KG1 (cell line): Measurements from ENCODE around the gene SLC38A10.

Experiments
- DNase-seq: peaks from one replicate; lab custom pipeline; 2025; lab: John Stamatoyannopoulos, UW

SLC38A10 gene

DNA sequence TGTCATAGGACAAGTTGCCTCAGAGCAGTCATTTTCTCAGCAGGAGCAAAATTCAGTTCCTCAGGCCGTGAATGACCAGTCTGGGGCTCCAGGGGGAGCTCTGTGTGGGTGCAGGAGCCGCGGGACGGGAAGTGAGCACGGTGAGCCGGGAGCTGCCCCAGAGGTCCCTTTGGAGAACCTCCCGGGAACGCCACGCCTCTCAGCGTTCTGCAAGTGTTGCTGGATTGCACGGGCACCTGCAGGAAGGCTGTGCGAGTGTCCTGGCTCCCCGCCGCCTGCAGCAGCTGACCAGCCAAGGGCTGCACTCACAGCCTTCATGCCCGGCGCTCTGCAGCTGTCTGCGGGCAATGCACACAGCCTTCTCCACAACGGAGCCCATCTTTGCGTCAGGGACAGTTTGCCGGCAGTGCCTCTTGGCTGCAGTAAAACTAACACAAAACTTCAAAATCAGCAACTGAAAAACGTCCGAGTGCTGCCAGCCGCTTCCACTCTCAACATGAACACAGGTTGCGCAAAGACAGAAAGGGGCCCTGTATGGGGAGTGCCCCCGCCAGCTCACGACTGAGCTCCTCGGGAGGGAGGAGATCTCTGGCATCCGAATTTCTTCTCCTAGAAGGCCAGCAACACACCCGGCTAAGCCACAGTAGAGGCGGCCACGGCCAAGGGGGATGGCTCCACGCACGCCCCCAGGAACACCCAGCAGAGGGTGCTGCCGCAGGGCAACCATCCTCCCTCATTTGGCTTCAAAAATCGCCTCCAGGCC lies 40.0 kb downstream of the SLC38A10 start:
- no peak for DNase-seq

GRCh38 chr17:81253358-81254131 lies 41.6 kb downstream of the SLC38A10 start:
- DNase-seq: no peak

GRCh38 chr17:81252987-81253329 lies 42.1 kb downstream of the SLC38A10 start:
- no peak for DNase-seq

GRCh38 chr17:81252326-81252986 lies 42.7 kb downstream of the SLC38A10 start:
- no peak for DNase-seq

DNA sequence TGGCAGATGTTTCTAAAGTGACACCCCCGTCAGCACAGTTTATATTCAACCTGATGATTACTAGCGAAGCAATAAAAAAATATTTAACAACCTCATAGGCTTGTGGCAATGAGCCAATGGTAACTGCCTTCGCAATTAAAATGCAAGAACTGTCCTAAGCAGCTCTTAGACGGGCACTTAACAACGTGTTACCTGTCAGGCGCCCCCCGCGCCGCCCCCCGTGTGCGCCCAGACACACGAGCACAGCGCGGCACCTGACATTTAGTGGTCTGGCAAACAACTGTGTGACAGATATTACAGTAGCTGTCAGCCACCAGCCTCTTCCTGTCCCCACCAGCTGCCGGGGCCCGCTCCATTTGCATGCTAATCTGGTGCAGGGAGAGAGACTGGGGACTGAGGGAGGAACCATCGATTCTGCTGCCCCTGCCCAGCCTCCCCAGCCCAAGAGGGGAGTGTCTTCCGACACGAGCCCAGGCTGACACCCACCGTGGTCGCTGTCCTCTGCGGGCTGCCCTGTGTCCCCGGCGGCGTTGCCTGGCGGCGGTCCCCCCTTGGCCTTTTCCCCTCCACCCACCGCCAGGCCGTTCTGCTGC lies 43.3 kb downstream of the SLC38A10 start:
- DNase-seq: no peak

DNA sequence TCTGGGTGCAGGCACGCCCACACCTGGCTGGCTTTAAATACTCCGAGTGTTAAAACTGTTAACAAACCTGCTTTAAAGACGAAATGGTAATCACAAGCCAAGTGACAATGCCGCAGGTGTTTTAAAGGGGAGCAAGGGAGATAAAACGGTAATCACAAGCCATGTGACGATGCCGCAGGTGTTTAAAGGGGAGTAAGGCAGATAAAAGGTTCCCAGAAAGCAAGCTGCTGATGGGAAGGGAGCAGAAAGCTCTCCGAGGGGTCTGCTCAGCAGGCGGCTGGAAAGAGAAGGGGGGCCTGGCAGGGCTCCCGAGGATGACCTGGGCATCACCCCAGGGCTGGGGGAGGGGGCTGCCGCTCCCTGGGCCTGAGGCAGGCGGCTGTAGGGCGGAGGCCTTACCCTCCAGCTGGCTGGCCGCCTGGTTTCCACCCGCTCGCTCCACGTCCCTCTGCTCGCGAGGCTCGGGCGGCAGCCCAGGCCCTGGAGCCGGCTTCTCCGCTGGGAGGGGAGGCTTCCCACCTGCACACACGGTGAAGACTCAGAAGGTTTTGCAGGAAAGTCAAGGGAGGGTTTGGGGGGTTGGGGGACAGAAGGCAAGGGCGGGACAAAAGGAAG lies 43.9 kb downstream of the SLC38A10 start:
- DNase-seq: no peak

- DNase-seq: no peak
These were observed 44.6 kb downstream of the SLC38A10 start for GRCh38 chr17:81250286-81251093.

GRCh38 chr17:81249223-81250040 lies 45.7 kb downstream of the SLC38A10 start:
- DNase-seq: no peak

GRCh38 chr17:81248649-81249048 lies 46.5 kb downstream of the SLC38A10 start:
- DNase-seq: no peak

GRCh38 chr17:81247339-81247990 lies 47.6 kb downstream of the SLC38A10 start:
- no peak for DNase-seq

GRCh38 chr17:81246679-81247338 lies 48.3 kb downstream of the SLC38A10 start:
- DNase-seq: no peak

DNA sequence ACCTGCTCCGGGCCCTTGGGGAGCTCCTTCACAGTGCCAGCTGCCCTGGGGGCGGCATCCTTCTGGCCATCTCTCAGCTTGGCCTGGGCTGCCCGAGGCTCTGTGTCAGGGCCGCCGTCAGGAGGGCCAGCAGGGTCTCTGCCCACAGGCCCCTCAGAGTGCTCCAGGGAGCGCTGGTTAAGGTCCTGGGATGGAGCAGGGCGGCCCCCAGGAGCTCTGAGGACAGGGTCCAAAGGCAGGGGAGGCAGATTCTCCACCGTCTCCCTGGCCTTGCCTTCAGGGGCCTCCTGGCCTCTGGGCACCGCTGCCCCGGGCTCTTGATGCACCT lies 48.8 kb downstream of the SLC38A10 start:
- no peak for DNase-seq

- no peak for DNase-seq
These were observed 49.3 kb downstream of the SLC38A10 start for GRCh38 chr17:81245665-81246342.

GRCh38 chr17:81245024-81245664 lies 50.0 kb downstream of the SLC38A10 start:
- no peak for DNase-seq

GRCh38 chr17:81244358-81245023 lies 50.6 kb downstream of the SLC38A10 start:
- DNase-seq: no peak

DNA sequence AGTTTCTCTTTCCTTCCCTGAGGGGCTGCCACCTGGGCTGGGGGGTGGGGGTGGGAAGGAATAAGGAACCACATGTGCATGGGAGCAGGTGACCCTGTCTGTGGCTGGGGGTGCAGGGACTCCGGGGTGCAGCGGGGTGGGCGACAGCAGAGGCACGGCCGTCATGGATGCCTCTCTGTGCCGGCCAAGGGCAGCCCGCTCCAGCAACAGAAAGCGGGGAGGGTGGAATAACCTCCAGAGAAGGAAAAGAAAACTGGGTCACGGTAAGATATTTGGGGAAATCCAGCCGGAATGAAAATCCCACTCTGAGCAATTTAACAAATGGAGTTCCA lies 51.8 kb downstream of the SLC38A10 start:
- DNase-seq: no peak

DNA sequence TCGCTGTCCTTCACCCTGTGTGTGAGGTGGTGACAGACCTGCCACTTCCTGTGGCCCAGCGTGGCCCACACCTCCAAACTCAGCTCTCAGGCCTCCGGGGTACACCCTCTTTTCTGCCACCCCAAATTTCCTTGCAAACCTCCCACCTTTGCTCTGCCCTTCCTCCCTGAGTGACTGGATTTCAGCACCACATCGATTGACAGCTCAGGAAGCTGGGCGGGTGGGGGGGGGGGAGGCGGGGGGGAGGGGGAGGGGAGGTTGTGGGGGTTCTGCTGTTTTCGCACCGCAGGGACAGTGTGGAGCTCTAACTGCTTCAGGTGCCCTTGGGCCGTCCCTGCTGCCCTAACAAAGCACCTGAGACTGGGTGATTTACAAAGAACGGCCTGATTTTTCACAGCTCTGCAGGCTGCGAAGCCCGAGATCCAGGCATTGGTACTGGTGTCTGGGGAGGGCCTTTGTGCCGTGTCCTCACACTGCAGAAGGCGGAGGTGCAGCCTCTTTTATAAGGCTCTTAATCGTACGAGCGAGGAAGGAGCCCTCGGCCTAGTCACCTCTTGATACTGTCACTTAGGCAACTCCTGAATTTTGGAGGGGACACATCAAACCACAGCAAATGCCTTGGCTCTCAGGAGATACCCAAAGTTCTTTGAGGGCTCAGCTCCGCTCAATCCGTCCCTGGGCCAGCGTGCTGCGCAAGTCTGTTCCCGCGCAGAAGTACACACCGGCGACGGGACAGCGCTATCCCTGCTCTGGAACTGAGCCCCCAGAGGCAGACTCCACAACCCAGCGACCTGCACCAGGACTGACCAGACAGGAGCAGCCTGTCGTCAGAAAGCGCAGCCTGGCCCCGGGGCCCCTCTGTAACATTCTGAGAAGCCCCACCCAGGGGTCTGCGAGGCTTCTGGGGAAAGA lies 52.4 kb downstream of the SLC38A10 start:
- peak; percentile 9 for DNase-seq
